Measurements from ENCODE around the gene ADAMTS14. TPM values are rescaled to one million over a fixed set of nuclear protein-coding genes. Genes with fewer than 3 reads are reported as not detected.

ADAMTS14 gene
- total and polyA plus RNA-seq, 12 donors = under 0.01 to 1.2 (median 0.34) TPM; not detected in 3

GRCh38 chr10:70688828-70689227, 16.5 kb downstream of the ADAMTS14 start:
- H3K4me3 ChIP-seq = no peak overlapping the region
- H3K36me3 ChIP-seq (replicated peaks in 1 of 2) = no peaks in the 10 kb centered on the region
- no peak overlapping the region for H3K27ac ChIP-seq
- DNase-seq = no peak
- TF ChIP-seq CTCF (IDR thresholded peaks at IDR 0.05) (no peak), POLR2A (IDR thresholded peaks at IDR 0.05) (no peak)
- WGBS, 4 donors = 92 to 98% (median 94%) methylated on average over 7 to 8 of the region's 9 CpGs; no CpG with 5 or more reads in 1 of the 4 donors
- H3K4me1 ChIP-seq (replicated peaks in 1 of 2) = no peaks in the 10 kb centered on the region
- intact Hi-C loops (cut with DNase I) = no loop called here
- H3K9me3 ChIP-seq (replicated peaks in 1 of 3) = no peaks in the 10 kb centered on the region
- H3K27me3 ChIP-seq = no peaks in the 10 kb centered on the region

GRCh38 chr10:70689661-70690060, 17.4 kb downstream of the ADAMTS14 start:
- WGBS, 4 donors = 88 to 95% (median 94%) methylated on average over 11 to 12 of the region's 12 CpGs; no CpG with 5 or more reads in 1 of the 4 donors
- no peaks in the 10 kb centered on the region for H3K36me3 ChIP-seq (replicated peaks in 1 of 2)
- intact Hi-C loops (cut with DNase I) = no loop called here
- no peaks in the 10 kb centered on the region for H3K4me1 ChIP-seq (replicated peaks in 1 of 2)
- H3K27ac ChIP-seq = no peak overlapping the region
- H3K4me3 ChIP-seq = no peak overlapping the region
- H3K27me3 ChIP-seq = no peaks in the 10 kb centered on the region
- DNase-seq = no peak
- no peaks in the 10 kb centered on the region for H3K9me3 ChIP-seq (replicated peaks in 1 of 3)
- TF ChIP-seq CTCF (IDR thresholded peaks at IDR 0.05) (no peak), POLR2A (IDR thresholded peaks at IDR 0.05) (no peak)

- H3K9me3 ChIP-seq (replicated peaks in 1 of 3) = no peaks in the 10 kb centered on the region
- no peaks in the 10 kb centered on the region for H3K27me3 ChIP-seq
- intact Hi-C loops (cut with DNase I) = no loop called here
- H3K27ac ChIP-seq = no peak overlapping the region
- no peak for DNase-seq
- no peaks in the 10 kb centered on the region for H3K36me3 ChIP-seq (replicated peaks in 1 of 2)
- H3K4me3 ChIP-seq = no peak overlapping the region
- 82 to 100% (median 91%) methylated on average over 2 to 11 of the region's 11 CpGs; no CpG with 5 or more reads in 1 of the 4 donors for WGBS, 4 donors
- TF ChIP-seq CTCF (IDR thresholded peaks at IDR 0.05) (no peak), POLR2A (IDR thresholded peaks at IDR 0.05) (no peak)
- H3K4me1 ChIP-seq (replicated peaks in 1 of 2) = no peaks in the 10 kb centered on the region
Measured at GRCh38 chr10:70690589-70690988, 18.3 kb downstream of the ADAMTS14 start.

DNA sequence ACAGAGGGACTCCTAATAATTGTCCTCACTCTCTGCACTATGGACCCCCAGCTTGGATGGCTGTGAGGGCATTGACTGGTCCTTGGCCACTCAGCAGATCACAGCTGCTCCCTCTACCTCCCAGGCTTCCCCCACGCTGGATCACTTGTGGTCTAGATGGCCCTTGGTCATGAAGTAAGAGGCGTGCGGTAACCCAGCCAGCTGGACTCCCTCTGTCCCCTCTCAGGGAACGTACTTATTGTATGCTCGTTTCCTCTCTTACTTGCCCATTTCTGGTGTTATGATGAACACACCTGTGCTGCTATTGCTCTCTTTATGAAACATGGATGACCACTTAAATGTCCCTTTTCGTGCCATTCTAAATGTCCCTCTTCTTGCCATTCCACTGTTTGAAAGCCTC, 19.3 kb downstream of the ADAMTS14 start:
- no peaks in the 10 kb centered on the region for H3K4me1 ChIP-seq (replicated peaks in 1 of 2)
- no peak overlapping the region for H3K27ac ChIP-seq
- H3K27me3 ChIP-seq = no peaks in the 10 kb centered on the region
- H3K36me3 ChIP-seq (replicated peaks in 1 of 2) = no peaks in the 10 kb centered on the region
- H3K9me3 ChIP-seq (replicated peaks in 1 of 3) = no peaks in the 10 kb centered on the region
- 86 to 92% (median 87%) methylated on average over 5 to 6 of the region's 6 CpGs for WGBS, 4 donors
- DNase-seq = no peak
- intact Hi-C loops (cut with DNase I) = no loop called here
- TF ChIP-seq POLR2A (IDR thresholded peaks at IDR 0.05) (no peak), CTCF (IDR thresholded peaks at IDR 0.05) (no peak)
- no peak overlapping the region for H3K4me3 ChIP-seq

Data from adrenal gland (tissue), 12 donors.